ENCODE measurements around the gene CROCC2.

GRCh38 chr2:241011296-241011600, 105.1 kb downstream of the CROCC2 start:
- TF ChIP-seq CTCF (conservative IDR thresholded peaks at IDR 0.05; ENCODE audit: low read length) (no peak), EZH2phosphoT487 (IDR thresholded peaks at IDR 0.05; ENCODE audit: borderline replicate concordance, low read depth, low read length) (no peak)
